Measurements from ENCODE around the gene XAB2.

The XAB2 gene

DNA sequence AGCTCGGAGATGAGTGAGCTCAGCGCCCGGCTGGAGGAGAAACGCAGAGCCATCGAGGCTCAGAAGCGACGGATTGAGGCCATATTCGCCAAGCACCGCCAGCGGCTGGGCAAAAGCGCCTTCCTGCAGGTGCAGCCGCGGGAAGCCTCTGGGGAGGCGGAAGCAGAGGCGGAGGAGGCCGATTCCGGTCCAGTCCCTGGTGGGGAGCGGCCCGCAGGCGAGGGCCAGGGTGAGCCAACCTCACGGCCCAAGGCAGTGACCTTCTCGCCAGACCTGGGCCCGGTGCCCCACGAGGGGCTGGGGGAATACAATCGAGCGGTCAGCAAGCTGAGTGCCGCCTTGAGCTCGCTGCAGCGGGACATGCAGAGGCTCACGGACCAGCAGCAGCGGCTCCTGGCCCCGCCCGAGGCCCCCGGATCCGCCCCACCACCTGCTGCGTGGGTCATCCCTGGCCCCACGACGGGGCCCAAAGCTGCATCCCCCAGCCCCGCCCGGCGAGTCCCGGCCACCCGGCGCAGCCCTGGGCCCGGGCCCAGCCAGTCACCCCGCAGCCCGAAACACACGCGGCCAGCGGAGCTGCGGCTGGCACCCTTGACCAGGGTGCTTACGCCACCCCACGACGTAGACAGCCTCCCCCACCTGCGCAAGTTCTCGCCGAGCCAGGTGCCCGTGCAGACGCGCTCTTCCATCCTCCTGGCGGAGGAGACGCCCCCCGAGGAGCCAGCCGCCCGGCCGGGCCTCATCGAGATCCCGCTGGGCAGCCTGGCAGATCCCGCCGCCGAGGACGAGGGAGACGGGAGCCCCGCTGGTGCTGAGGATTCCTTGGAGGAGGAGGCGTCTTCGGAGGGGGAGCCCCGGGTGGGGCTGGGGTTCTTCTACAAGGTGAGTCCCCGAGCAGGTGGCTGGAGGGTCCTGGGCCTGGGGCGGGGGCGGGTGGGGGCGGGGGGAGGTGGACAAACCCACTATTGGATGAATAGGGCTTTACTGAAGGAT, 16.8 kb downstream of the XAB2 start:
- in situ Hi-C loops (cut with MboI; ENCODE audit: low sequenced_read_pairs): no loop called here

DNA sequence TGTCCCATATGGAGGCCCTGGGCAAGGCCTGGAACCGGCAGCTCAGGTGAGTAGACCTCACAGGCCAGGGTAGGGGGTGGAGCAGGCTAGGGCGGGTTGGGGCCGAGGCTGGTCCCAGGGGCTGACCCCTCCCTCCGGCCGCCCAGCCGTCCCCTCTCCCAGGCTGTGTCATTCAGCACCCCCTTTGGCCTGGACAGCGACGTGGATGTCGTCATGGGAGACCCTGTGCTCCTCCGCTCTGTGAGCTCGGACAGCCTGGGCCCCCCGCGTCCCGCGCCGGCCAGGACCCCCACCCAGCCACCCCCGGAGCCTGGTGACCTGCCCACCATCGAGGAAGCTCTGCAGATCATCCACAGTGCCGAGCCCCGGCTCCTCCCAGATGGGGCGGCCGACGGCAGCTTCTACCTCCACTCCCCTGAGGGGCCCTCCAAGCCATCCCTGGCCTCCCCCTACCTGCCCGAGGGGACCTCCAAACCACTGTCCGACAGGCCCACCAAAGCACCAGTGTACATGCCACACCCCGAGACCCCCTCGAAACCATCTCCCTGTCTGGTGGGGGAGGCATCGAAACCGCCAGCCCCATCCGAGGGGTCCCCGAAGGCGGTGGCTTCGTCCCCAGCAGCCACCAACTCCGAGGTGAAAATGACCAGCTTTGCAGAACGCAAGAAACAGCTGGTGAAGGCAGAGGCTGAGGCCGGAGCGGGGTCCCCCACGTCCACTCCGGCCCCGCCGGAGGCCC, 17.6 kb downstream of the XAB2 start:
- in situ Hi-C loops (cut with MboI; ENCODE audit: low sequenced_read_pairs): no loop called here

GRCh38 chr19:7610491-7611240, 18.7 kb downstream of the XAB2 start:
- in situ Hi-C loops (cut with MboI; ENCODE audit: low sequenced_read_pairs): no loop called here

DNA sequence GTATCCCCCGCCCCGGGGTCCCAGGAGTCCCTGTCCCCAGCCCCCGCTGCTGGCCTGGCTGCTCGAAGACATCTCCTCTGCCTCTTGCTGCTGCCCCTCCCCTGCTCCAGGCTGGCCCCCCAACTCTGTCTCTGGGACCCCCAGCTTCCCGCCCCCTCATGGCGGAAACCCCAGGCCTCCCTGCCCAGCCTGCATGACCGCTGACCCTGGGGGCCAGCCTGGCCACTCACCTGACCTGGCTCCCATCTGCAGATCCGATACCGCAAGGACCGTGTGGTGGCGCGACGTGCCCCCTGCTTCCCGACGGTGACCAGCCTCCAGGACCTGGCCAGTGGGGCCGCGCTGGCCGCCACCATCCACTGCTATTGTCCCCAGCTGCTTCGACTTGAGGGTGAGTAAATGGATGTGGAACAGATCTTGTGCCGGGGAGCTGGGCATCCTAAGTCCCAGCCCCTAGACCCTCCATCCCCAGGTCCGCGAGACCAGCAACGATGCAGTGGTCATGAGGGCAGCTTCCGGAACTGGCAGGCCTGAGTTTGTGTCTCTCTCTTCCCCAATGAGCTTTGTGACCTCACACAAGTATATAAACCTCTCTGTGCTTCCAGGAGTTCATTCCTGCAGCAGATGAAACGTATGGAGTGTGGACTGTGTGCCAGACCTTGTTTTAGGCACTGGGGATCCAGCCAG, 21.3 kb downstream of the XAB2 start:
- in situ Hi-C loops (cut with MboI; ENCODE audit: low sequenced_read_pairs): no loop called here

DNA sequence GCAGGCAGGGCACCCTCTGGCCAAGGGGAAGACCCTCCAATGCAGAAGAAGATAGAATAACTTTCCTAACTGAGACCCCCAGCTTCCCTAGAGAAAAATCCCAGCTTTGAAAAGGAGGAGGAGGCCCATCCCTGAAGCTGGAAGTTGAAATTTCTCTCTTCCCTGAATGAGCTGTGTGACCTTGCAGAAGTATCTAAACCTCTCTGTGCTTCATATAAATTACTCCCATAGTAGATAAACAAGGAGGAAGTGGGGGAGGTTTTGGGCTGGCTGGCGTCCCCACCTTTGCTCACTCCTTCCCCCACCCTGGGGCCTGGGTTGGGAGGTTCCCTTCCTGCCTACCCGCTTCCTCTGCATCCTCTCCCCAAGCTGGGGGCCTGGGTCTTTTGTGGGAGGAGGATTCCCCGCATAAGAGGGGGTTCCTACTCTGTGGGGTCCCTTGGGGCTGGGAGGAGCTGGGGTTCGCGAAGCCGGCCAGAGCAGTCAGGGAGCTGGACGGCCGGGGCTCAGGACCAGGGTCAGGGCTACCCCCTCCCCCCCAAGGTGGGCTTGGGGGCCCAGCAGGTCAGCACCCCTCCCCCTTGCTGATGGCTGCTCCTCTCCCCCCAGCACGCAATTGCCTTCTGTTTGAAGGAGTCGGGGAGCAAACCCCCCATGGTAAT, 22.0 kb downstream of the XAB2 start:
- in situ Hi-C loops (cut with MboI; ENCODE audit: low sequenced_read_pairs): no loop called here

GRCh38 chr19:7606289-7606688, 23.1 kb downstream of the XAB2 start:
- in situ Hi-C loops (cut with MboI; ENCODE audit: low sequenced_read_pairs): no loop called here

GRCh38 chr19:7605490-7606222, 23.7 kb downstream of the XAB2 start:
- in situ Hi-C loops (cut with MboI; ENCODE audit: low sequenced_read_pairs): no loop called here

GRCh38 chr19:7603919-7604318, 25.4 kb downstream of the XAB2 start:
- in situ Hi-C loops (cut with MboI; ENCODE audit: low sequenced_read_pairs): no loop called here

DNA sequence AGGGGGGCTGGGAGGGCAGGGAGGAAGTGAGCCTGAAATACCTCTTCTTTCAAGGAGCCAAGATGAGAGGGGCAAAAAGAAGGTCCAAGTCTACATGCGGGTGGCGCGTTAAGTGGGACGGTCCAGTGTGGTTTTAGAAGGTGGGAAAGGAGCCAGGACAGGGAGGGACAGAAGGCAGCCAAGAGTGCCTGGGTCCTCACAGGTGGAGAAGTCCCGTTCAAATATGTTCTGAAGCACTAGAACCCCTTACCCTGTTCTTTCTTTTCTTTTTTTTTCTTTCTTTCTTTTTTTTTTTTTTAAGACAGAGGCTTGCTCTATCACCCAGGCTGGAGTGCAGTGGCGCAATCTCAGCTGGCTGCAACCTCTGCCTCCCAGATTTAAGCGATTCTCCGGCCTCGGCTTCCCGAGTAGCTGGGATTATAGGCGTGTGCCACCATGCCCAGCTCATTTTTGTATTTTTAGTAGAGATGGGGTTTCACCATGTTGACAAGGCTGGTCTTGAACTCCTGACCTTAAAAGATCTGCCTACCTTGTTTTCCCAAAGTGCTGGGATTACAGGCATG, 26.3 kb downstream of the XAB2 start:
- in situ Hi-C loops (cut with MboI; ENCODE audit: low sequenced_read_pairs): no loop called here

- in situ Hi-C loops (cut with MboI; ENCODE audit: low sequenced_read_pairs): no loop called here
These were observed 27.0 kb downstream of the XAB2 start for GRCh38 chr19:7602240-7602934.

- in situ Hi-C loops (cut with MboI; ENCODE audit: low sequenced_read_pairs): no loop called here
These were observed 28.6 kb downstream of the XAB2 start for GRCh38 chr19:7600721-7601120.

DNA sequence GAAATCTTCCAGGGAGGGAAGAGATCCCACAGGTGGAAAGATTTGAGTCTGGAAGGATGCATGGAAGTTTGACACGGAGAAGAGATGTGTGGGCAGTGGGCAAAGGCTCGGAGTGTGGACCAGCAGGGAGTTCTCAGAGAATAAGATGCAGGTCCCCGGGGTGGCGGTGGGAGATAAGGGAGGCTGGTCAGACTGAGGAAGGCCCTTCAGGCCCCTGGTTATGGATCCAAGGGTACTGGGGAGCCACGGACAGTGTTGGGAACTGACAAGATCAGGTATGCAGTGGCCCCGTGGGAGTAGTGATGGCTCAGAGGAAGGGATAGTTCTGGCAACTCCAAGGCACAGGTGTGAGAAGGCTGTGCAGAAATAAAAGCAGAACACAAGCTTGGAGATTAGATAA, 31.2 kb downstream of the XAB2 start:
- in situ Hi-C loops (cut with MboI; ENCODE audit: low sequenced_read_pairs): no loop called here

DNA sequence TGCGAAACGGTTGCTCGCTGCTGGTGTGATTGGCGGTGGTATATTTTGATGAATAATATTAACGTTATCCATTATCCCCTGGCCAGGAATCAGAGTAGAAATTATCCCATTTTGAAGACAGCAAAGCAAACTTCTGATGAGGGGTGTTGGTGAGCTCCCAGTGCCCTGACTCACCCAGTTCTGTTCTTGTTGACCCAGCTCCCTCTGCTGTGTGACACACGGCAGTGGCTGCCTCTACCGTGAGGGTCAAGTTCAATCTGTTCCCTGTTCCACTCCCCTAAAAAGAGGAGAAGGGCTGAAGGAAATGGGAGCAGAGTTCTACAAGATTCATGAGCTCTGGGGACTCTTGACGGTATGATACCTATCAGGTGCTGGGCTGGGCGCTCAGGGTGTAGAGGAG, 31.7 kb downstream of the XAB2 start:
- in situ Hi-C loops (cut with MboI; ENCODE audit: low sequenced_read_pairs): no loop called here

DNA sequence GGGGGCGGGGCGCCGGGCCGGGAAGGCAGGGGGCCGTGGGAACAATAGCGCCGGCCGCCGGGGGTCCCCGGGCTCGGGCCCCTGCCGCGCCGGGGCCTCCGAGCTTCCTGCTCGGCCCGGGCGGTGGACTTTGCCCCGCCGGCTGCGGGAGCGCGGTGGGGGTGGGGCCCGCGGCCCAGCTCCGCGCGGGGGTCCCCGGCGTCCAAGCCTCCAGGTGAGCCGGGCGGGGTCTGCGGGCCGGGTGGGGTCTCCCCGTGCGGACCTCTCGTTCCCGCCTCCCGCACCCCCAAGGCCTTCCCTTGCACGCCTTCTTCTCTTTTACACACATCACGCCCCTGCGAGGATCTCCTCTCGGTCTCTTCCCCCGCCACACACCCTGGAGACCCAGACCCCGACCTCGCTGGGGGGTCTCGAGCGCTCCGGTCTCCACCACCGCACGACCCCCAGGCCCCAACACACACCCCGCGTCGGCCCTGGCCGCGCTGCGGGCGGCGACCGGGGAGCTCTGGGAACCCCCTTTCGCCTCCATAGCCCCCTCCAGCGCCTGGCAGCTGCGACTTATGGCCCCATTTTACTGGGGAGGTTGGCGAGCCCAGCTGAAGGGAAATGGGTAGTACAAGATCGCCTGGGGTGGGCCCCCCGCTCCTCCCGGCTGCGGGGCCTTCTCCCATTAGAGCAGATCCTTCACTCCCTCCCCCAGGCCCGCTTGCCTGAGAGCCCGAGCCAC, 33.0 kb downstream of the XAB2 start:
- in situ Hi-C loops (cut with MboI; ENCODE audit: low sequenced_read_pairs): no loop called here

- in situ Hi-C loops (cut with MboI; ENCODE audit: low sequenced_read_pairs): no loop called here
These were observed 33.7 kb downstream of the XAB2 start, which contains the start of gene CAMSAP3 for GRCh38 chr19:7595466-7596133. Gene CAMSAP3, plus strand, starts transcription at chr19:7595863. Its CDS starts 140 bp downstream, at chr19:7596003.

- in situ Hi-C loops (cut with MboI; ENCODE audit: low sequenced_read_pairs): no loop called here
These were observed 39.1 kb downstream of the XAB2 start for GRCh38 chr19:7590256-7590655.

- in situ Hi-C loops (cut with MboI; ENCODE audit: low sequenced_read_pairs): no loop called here
These were observed 39.5 kb downstream of the XAB2 start for GRCh38 chr19:7589822-7590221.
